ENCODE data around the gene UNC45B.
"Not testable (repeated sequence)": the region's sequence is repeated elsewhere in the genome, so short reads cannot be mapped to it uniquely, and the experiment has no call there.

UNC45B gene

GRCh38 chr17:35146214-35146833 lies 1.3 kb upstream of the UNC45B start:
- H3K27me3 ChIP-seq (replicated peaks; ENCODE audit: insufficient read depth, low read length) = no peaks in the 10 kb centered on the region
- no peaks in the 10 kb centered on the region for H3F3A ChIP-seq (ENCODE audit: insufficient read depth, low read length)
- peaks cover 8% of the 10 kb centered on the region for H3K79me2 ChIP-seq (ENCODE audit: low read length)
- DNase-seq = no peak
- H3K9me3 ChIP-seq (replicated peaks; ENCODE audit: insufficient read depth, low read length) = no peaks in the 10 kb centered on the region
- no peaks in the 10 kb centered on the region for H3K36me3 ChIP-seq (replicated peaks; ENCODE audit: insufficient read depth, low read length)
- no peak for TF ChIP-seq EZH2 (optimal IDR thresholded peaks at IDR 0.05; ENCODE audit: low read depth, low read length)
- no peak for TF ChIP-seq EZH2phosphoT487 (IDR thresholded peaks at IDR 0.05; ENCODE audit: low read length)
- TF ChIP-seq CTCF (IDR thresholded peaks at IDR 0.05; ENCODE audit: low read length) = no peak
- H3K4me3 ChIP-seq (ENCODE audit: low read length) = no peak overlapping the region
- no peak overlapping the region for H3K27ac ChIP-seq (ENCODE audit: low read length)
- H3K9me2 ChIP-seq (replicated peaks; ENCODE audit: insufficient read depth, low read length) = no peaks in the 10 kb centered on the region
- no peak overlapping the region for H2AFZ ChIP-seq (ENCODE audit: low read length)
- no peak overlapping the region for H3K9ac ChIP-seq (ENCODE audit: low read length)
- H3K4me1 ChIP-seq (ENCODE audit: low read length) = peaks cover 9% of the 10 kb centered on the region
- H3K4me2 ChIP-seq (ENCODE audit: low read depth, low read length) = no peak overlapping the region
- H4K20me1 ChIP-seq (ENCODE audit: insufficient read depth, low read length) = no peaks in the 10 kb centered on the region

GRCh38 chr17:35148144-35148543 lies 527 bp downstream of the UNC45B start:
- Histone ChIP-seq H3K9ac (ENCODE audit: low read length) (no peak overlapping the region), H3K9me2 (replicated peaks; ENCODE audit: insufficient read depth, low read length) (no peaks in the 10 kb centered on the region), H3K27me3 (replicated peaks; ENCODE audit: insufficient read depth, low read length) (no peaks in the 10 kb centered on the region), H3K79me2 (ENCODE audit: low read length) (no peaks in the 10 kb centered on the region), H3K27ac (ENCODE audit: low read length) (no peak overlapping the region), H3K4me1 (ENCODE audit: low read length) (peaks cover 9% of the 10 kb centered on the region), H4K20me1 (ENCODE audit: insufficient read depth, low read length) (no peaks in the 10 kb centered on the region), H2AFZ (ENCODE audit: low read length) (no peak overlapping the region), H3K4me2 (ENCODE audit: low read depth, low read length) (no peak overlapping the region), H3F3A (ENCODE audit: insufficient read depth, low read length) (no peaks in the 10 kb centered on the region), H3K4me3 (ENCODE audit: low read length) (no peak overlapping the region), H3K9me3 (replicated peaks; ENCODE audit: insufficient read depth, low read length) (no peaks in the 10 kb centered on the region), H3K36me3 (replicated peaks; ENCODE audit: insufficient read depth, low read length) (no peaks in the 10 kb centered on the region)
- TF ChIP-seq EZH2 (optimal IDR thresholded peaks at IDR 0.05; ENCODE audit: low read depth, low read length) (no peak), CTCF (IDR thresholded peaks at IDR 0.05; ENCODE audit: low read length) (no peak), EZH2phosphoT487 (IDR thresholded peaks at IDR 0.05; ENCODE audit: low read length) (no peak)
- DNase-seq = no peak

- no peaks in the 10 kb centered on the region for H4K20me1 ChIP-seq (ENCODE audit: insufficient read depth, low read length)
- H3K4me3 ChIP-seq (ENCODE audit: low read length) = no peak overlapping the region
- no peaks in the 10 kb centered on the region for H3F3A ChIP-seq (ENCODE audit: insufficient read depth, low read length)
- no peaks in the 10 kb centered on the region for H3K79me2 ChIP-seq (ENCODE audit: low read length)
- TF ChIP-seq EZH2phosphoT487 (IDR thresholded peaks at IDR 0.05; ENCODE audit: low read length) (no peak), CTCF (IDR thresholded peaks at IDR 0.05; ENCODE audit: low read length) (no peak), EZH2 (optimal IDR thresholded peaks at IDR 0.05; ENCODE audit: low read depth, low read length) (no peak)
- peak overlapping the region; percentile 38 for H3K4me2 ChIP-seq (ENCODE audit: low read depth, low read length)
- no peaks in the 10 kb centered on the region for H3K9me2 ChIP-seq (replicated peaks; ENCODE audit: insufficient read depth, low read length)
- H3K27ac ChIP-seq (ENCODE audit: low read length) = no peak overlapping the region
- no peak for DNase-seq
- peaks cover 9% of the 10 kb centered on the region for H3K4me1 ChIP-seq (ENCODE audit: low read length)
- H3K27me3 ChIP-seq (replicated peaks; ENCODE audit: insufficient read depth, low read length) = no peaks in the 10 kb centered on the region
- 0 out of 2 replicates have a peak overlapping the region, but pooled peaks have one; percentile 42 for H2AFZ ChIP-seq (ENCODE audit: low read length)
- no peak overlapping the region for H3K9ac ChIP-seq (ENCODE audit: low read length)
- H3K36me3 ChIP-seq (replicated peaks; ENCODE audit: insufficient read depth, low read length) = no peaks in the 10 kb centered on the region
- no peaks in the 10 kb centered on the region for H3K9me3 ChIP-seq (replicated peaks; ENCODE audit: insufficient read depth, low read length)
These were observed 2.3 kb downstream of the UNC45B start for GRCh38 chr17:35149941-35150340.

GRCh38 chr17:35151080-35151479 lies 3.5 kb downstream of the UNC45B start:
- H2AFZ ChIP-seq (ENCODE audit: low read length); H3F3A ChIP-seq (ENCODE audit: insufficient read depth, low read length); H3K4me1 ChIP-seq (ENCODE audit: low read length); DNase-seq; H3K9me3 ChIP-seq (replicated peaks; ENCODE audit: insufficient read depth, low read length); H3K27ac ChIP-seq (ENCODE audit: low read length); H3K79me2 ChIP-seq (ENCODE audit: low read length); H3K4me2 ChIP-seq (ENCODE audit: low read depth, low read length); H4K20me1 ChIP-seq (ENCODE audit: insufficient read depth, low read length); H3K36me3 ChIP-seq (replicated peaks; ENCODE audit: insufficient read depth, low read length); H3K27me3 ChIP-seq (replicated peaks; ENCODE audit: insufficient read depth, low read length); H3K9ac ChIP-seq (ENCODE audit: low read length); H3K4me3 ChIP-seq (ENCODE audit: low read length); H3K9me2 ChIP-seq (replicated peaks; ENCODE audit: insufficient read depth, low read length): not testable (repeated sequence)

Data from MM.1S (cell line).